K562 (cell line): Measurements from ENCODE around the gene MATN1. TPM values are rescaled to one million over a fixed set of nuclear protein-coding genes. Genes with fewer than 3 reads are reported as not detected.

Source experiments
- CHD1 ChIP-seq: fragments of 200-600 bp; sonication (generic); IDR thresholded peaks from one replicate; pipeline ENCODE4 v1.6.1; 2012; ENCODE audit warnings: mild to moderate bottlenecking, moderate library complexity, low read length, inconsistent platforms
- CREB1 ChIP-seq, 2 experiments: sonication (generic) in 1 of 2; formaldehyde crosslinking in 1 of 2; IDR thresholded peaks; 2 replicates each; pipeline versions ENCODE4 v1.6.1 to v1.8.0; 2012 to 2022; ENCODE audit warnings: inconsistent platforms in 1 of 2, mild to moderate bottlenecking in 1 of 2, missing genetic modification reagents in 1 of 2, moderate library complexity in 1 of 2
- GTF2A2 ChIP-seq: IDR thresholded peaks from 2 replicates; pipeline ENCODE4 v1.6.1; 2016; ENCODE audit warnings: mild to moderate bottlenecking, missing genetic modification characterization, missing compliant biosample characterization
- HDAC6 ChIP-seq: IDR thresholded peaks from 2 replicates; pipeline ENCODE4 v1.6.1; 2012; ENCODE audit warnings: low read depth, mild to moderate bottlenecking, control low read depth, inconsistent platforms, low read length, moderate library complexity
- TFAM ChIP-seq: fragments of 250-450 bp; sonication (Bioruptor Pico); conservative IDR thresholded peaks from 2 replicates; pipeline ENCODE4 v1.5.0; 2021; ENCODE audit warnings: mild to moderate bottlenecking, moderate library complexity
- ZNF696 ChIP-seq: fragments of 250-450 bp; sonication (Bioruptor Pico); conservative IDR thresholded peaks from 2 replicates; pipeline ENCODE4 v1.4.0; 2020; ENCODE audit warnings: mild to moderate bottlenecking, moderate library complexity
- polyA plus RNA-seq, 8 experiments: library from polyadenylated mRNA; depleted of rRNA in 4 of 8; stranded (reverse) in 5 of 8; unstranded in 3 of 8; fragments of >200 nt; fragmentation: Nextera tagmentation in 2 of 8; fragmentation: Illumina TruSeq in 1 of 8; extraction: Ambion mirVana in 2 of 8; extraction: Trizol in 1 of 8; gene quantifications; 2 replicates each; pipeline versions ENCODE4 v1.2.1 to v1.2.3, GENCODE V29; 2011 to 2014; ENCODE audit warnings: inconsistent platforms in 1 of 8, missing spikeins in 1 of 8
- total RNA-seq, 7 experiments: library from RNA; depleted of rRNA in 6 of 7; stranded (reverse); fragments of >200 nt in 6 of 7; fragmentation: Illumina TruSeq in 2 of 7; extraction: Trizol in 2 of 7; gene quantifications; 2 replicates each; pipeline versions ENCODE4 v1.2.1 to v1.2.3, GENCODE V29; 2011 to 2021; ENCODE audit warnings: low replicate concordance in 1 of 7
- TF ChIP-seq, protein P1 (sequence below): fragments of 250-450 bp; sonication (Bioruptor Pico); IDR thresholded peaks from 2 replicates; pipeline ENCODE4 v1.8.0; 2022; ENCODE audit warnings: inconsistent platforms, mild to moderate bottlenecking, moderate library complexity, borderline replicate concordance
- TF ChIP-seq, protein P2 (sequence below): conservative IDR thresholded peaks from 2 replicates; pipeline ENCODE4 v1.6.1; 2011; ENCODE audit warnings: low read depth, mild to moderate bottlenecking, low read length; ENCODE audit not compliant: control insufficient read depth
- TF ChIP-seq, protein P3 (sequence below): sonication (generic); formaldehyde crosslinking; IDR thresholded peaks from 2 replicates; pipeline ENCODE4 v1.8.0; 2022; ENCODE audit warnings: mild to moderate bottlenecking, missing genetic modification reagents
- TF ChIP-seq, protein P4 (sequence below), 3 experiments: IDR thresholded peaks in 2 of 3; conservative IDR thresholded peaks in 1 of 3; 2 replicates each; pipeline ENCODE4 v1.5.1; 2011 to 2012; ENCODE audit warnings: low read length in 3 of 3, mild to moderate bottlenecking in 3 of 3, control low read depth in 2 of 3, improper control_type of control experiment in 1 of 3, inconsistent platforms in 1 of 3, low read depth in 1 of 3, mixed read lengths in 1 of 3, moderate library complexity in 1 of 3; ENCODE audit not compliant: insufficient read depth in 2 of 3

Gene MATN1
- total and polyA plus RNA-seq, 9 of the 15 experiments (the other 6 are each of a cell fraction or from before 2014, with no cell fraction given): 0.10 to 2.3 (median 1.2) TPM

DNA sequence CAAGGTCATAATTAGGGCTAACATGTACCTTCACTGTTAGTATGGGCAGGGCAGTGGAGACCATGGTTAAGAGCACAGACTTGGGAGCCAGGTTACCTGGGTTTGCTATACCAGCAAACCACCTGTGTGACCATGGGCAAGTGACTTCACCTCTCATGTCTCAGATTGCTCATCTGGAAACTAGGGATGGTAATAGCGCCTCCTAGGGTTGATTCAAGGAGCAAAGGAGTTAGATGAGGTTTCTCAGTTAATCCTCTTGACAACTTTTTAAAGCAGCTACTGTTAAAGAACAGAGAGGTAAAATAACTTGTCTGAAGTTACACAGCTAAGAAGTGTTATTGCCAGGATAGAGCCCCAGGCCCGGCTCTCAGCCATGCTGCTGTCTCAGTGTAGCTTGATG, 790 bp upstream of the MATN1 start (continued):
- TF ChIP-seq, protein P1, sequence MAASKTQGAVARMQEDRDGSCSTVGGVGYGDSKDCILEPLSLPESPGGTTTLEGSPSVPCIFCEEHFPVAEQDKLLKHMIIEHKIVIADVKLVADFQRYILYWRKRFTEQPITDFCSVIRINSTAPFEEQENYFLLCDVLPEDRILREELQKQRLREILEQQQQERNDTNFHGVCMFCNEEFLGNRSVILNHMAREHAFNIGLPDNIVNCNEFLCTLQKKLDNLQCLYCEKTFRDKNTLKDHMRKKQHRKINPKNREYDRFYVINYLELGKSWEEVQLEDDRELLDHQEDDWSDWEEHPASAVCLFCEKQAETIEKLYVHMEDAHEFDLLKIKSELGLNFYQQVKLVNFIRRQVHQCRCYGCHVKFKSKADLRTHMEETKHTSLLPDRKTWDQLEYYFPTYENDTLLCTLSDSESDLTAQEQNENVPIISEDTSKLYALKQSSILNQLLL (CRISPR knock-in tag): no peak
- no peak for TF ChIP-seq GTF2A2 (tag)
- TF ChIP-seq HDAC6: no peak
- no peak for TF ChIP-seq TFAM (CRISPR knock-in tag)
- no peak for TF ChIP-seq CHD1
- TF ChIP-seq, protein P2, sequence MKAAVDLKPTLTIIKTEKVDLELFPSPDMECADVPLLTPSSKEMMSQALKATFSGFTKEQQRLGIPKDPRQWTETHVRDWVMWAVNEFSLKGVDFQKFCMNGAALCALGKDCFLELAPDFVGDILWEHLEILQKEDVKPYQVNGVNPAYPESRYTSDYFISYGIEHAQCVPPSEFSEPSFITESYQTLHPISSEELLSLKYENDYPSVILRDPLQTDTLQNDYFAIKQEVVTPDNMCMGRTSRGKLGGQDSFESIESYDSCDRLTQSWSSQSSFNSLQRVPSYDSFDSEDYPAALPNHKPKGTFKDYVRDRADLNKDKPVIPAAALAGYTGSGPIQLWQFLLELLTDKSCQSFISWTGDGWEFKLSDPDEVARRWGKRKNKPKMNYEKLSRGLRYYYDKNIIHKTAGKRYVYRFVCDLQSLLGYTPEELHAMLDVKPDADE: no peak
- no peak for TF ChIP-seq ZNF696 (CRISPR knock-in tag)
- TF ChIP-seq, protein P3, sequence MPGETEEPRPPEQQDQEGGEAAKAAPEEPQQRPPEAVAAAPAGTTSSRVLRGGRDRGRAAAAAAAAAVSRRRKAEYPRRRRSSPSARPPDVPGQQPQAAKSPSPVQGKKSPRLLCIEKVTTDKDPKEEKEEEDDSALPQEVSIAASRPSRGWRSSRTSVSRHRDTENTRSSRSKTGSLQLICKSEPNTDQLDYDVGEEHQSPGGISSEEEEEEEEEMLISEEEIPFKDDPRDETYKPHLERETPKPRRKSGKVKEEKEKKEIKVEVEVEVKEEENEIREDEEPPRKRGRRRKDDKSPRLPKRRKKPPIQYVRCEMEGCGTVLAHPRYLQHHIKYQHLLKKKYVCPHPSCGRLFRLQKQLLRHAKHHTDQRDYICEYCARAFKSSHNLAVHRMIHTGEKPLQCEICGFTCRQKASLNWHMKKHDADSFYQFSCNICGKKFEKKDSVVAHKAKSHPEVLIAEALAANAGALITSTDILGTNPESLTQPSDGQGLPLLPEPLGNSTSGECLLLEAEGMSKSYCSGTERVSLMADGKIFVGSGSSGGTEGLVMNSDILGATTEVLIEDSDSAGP: no peak
- no peak for TF ChIP-seq CREB1 (IDR thresholded peaks at IDR 0.05)
- TF ChIP-seq CREB1 (CRISPR knock-in tag; IDR thresholded peaks at IDR 0.05): no peak
- TF ChIP-seq, protein P4, sequence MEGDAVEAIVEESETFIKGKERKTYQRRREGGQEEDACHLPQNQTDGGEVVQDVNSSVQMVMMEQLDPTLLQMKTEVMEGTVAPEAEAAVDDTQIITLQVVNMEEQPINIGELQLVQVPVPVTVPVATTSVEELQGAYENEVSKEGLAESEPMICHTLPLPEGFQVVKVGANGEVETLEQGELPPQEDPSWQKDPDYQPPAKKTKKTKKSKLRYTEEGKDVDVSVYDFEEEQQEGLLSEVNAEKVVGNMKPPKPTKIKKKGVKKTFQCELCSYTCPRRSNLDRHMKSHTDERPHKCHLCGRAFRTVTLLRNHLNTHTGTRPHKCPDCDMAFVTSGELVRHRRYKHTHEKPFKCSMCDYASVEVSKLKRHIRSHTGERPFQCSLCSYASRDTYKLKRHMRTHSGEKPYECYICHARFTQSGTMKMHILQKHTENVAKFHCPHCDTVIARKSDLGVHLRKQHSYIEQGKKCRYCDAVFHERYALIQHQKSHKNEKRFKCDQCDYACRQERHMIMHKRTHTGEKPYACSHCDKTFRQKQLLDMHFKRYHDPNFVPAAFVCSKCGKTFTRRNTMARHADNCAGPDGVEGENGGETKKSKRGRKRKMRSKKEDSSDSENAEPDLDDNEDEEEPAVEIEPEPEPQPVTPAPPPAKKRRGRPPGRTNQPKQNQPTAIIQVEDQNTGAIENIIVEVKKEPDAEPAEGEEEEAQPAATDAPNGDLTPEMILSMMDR (IDR thresholded peaks at IDR 0.05 in 2 of 3, conservative IDR thresholded peaks at IDR 0.05 in 1 of 3; ENCODE audit: insufficient read depth in 2 of 3, low read depth in 1 of 3, low read length in 3 of 3): peak; percentile 14 to 72 (median 56); a peak in 5 of 6 replicates
